NCI-H748 treated with DMSO at 0.1 percent for 48 hours (cell line): ENCODE measurements around the gene GSN.

Source experiments
- DNase-seq: peaks from one replicate; lab custom pipeline; 2025; lab: John Stamatoyannopoulos, UW

The GSN gene

GRCh38 chr9:121273064-121273775 lies 5.3 kb downstream of the GSN start:
- DNase-seq, result no peak

- DNase-seq, result no peak
Measured at GRCh38 chr9:121274851-121275250, 6.9 kb downstream of the GSN start.

GRCh38 chr9:121275781-121276658 lies 8.1 kb downstream of the GSN start:
- DNase-seq, result no peak

GRCh38 chr9:121277026-121277425 lies 9.1 kb downstream of the GSN start:
- no peak for DNase-seq

GRCh38 chr9:121277518-121278295 lies 9.7 kb downstream of the GSN start:
- DNase-seq, result no peak

GRCh38 chr9:121278477-121279261 lies 10.7 kb downstream of the GSN start:
- DNase-seq, result peak; percentile 6

- DNase-seq, result no peak
Measured at GRCh38 chr9:121279776-121280388, 11.9 kb downstream of the GSN start.

GRCh38 chr9:121280715-121281613 lies 13.0 kb downstream of the GSN start:
- no peak for DNase-seq

- DNase-seq, result peak; percentile 23
Measured at GRCh38 chr9:121281614-121282276, 13.8 kb downstream of the GSN start.

GRCh38 chr9:121282277-121283079 lies 14.5 kb downstream of the GSN start:
- no peak for DNase-seq

GRCh38 chr9:121283080-121283398 lies 15.1 kb downstream of the GSN start:
- DNase-seq, result no peak

- DNase-seq, result no peak
Measured at GRCh38 chr9:121283856-121284732, 16.1 kb downstream of the GSN start.

GRCh38 chr9:121284733-121285451 lies 16.9 kb downstream of the GSN start:
- no peak for DNase-seq

- DNase-seq, result no peak
Measured at GRCh38 chr9:121285835-121286687, 18.1 kb downstream of the GSN start.

GRCh38 chr9:121286688-121286972 lies 18.7 kb downstream of the GSN start:
- no peak for DNase-seq

- DNase-seq, result peak; percentile 66
Measured at GRCh38 chr9:121286973-121287741, 19.2 kb downstream of the GSN start.
